AG09309 (cell line): ENCODE results near the gene ZNF804A.
"Not testable (repeated sequence)": the region's sequence is repeated elsewhere in the genome, so short reads cannot be mapped to it uniquely, and the experiment has no call there.

Experiments
- DNase-seq: peaks from one replicate; pipeline ENCODE4 v3.0.0-alpha.2; 2010; ENCODE audit warnings: low read depth
- H3K4me3 ChIP-seq: 2 replicates; pipeline ENCODE4 v1.5.1; 2011; ENCODE audit warnings: mild to moderate bottlenecking, low read depth, low read length, moderate library complexity; ENCODE audit not compliant: control insufficient read depth
- CTCF ChIP-seq: IDR thresholded peaks from 2 replicates; pipeline ENCODE4 v1.5.1; 2011; ENCODE audit warnings: mild to moderate bottlenecking, low read depth, low read length, inconsistent platforms; ENCODE audit not compliant: insufficient read depth, control insufficient read depth; ENCODE audit errors: missing control alignments

Gene ZNF804A

GRCh38 chr2:184879671-184880070 is 281.3 kb downstream of the ZNF804A start:
- H3K4me3 ChIP-seq, result no peak overlapping the region
- no peak for DNase-seq
- no peak for TF ChIP-seq CTCF

- not testable (repeated sequence) for DNase-seq, H3K4me3 ChIP-seq
These were observed 288.3 kb downstream of the ZNF804A start for GRCh38 chr2:184886585-184886984.

GRCh38 chr2:184890311-184890710 is 292.0 kb downstream of the ZNF804A start:
- no peak overlapping the region for H3K4me3 ChIP-seq
- no peak for DNase-seq
- TF ChIP-seq CTCF, result no peak

- H3K4me3 ChIP-seq, result no peak overlapping the region
- TF ChIP-seq CTCF, result no peak
- DNase-seq, result no peak
These were observed 306.7 kb downstream of the ZNF804A start for GRCh38 chr2:184904991-184905390.

- no peak for TF ChIP-seq CTCF
- no peak overlapping the region for H3K4me3 ChIP-seq
- DNase-seq, result no peak
These were observed 307.8 kb downstream of the ZNF804A start for GRCh38 chr2:184906160-184906559.

GRCh38 chr2:184906709-184907108 is 308.4 kb downstream of the ZNF804A start:
- DNase-seq, result no peak
- TF ChIP-seq CTCF, result no peak
- no peak overlapping the region for H3K4me3 ChIP-seq

- DNase-seq, result no peak
- TF ChIP-seq CTCF, result no peak
- no peak overlapping the region for H3K4me3 ChIP-seq
These were observed 310.6 kb downstream of the ZNF804A start for GRCh38 chr2:184908966-184909365.
